Measurements from ENCODE around the gene MPP1. TPM values are rescaled to one million over a fixed set of nuclear protein-coding genes. Genes with fewer than 3 reads are reported as not detected.
A peak's percentile ranks its signal among the peaks of the same experiment; 100 is the strongest.

The MPP1 gene
- total and polyA plus RNA-seq, 9 of the 15 experiments (the other 6 are each of a cell fraction or from before 2014, with no cell fraction given) = 227 to 395 (median 283) TPM

- TF ChIP-seq PTTG1 (tag; IDR thresholded peaks at IDR 0.05; ENCODE audit: low read depth) = peak; percentile 16; the same call in 1 of the 2 replicates
- TF ChIP-seq NFIC (IDR thresholded peaks at IDR 0.05) = peak; percentile 44; the same call in 1 of the 2 replicates
- peak; percentile 36; the same call in 1 of the 2 replicates for TF ChIP-seq BRD4 (IDR thresholded peaks at IDR 0.05)
- no peak for TF ChIP-seq ATF1 (CRISPR knock-in tag; IDR thresholded peaks at IDR 0.05)
- peak; percentile 52; the same call in 1 of the 2 replicates for TF ChIP-seq ATF1 (tag; IDR thresholded peaks at IDR 0.05)
- TF ChIP-seq TAL1 (IDR thresholded peaks at IDR 0.05) = no peak
- TF ChIP-seq SUPT5H (IDR thresholded peaks at IDR 0.05) = peak; percentile 40; the same call in 1 of the 2 replicates
- 0 out of 2 replicates have a peak, but pooled peaks have one; percentile 16 for TF ChIP-seq ARID2 (IDR thresholded peaks at IDR 0.05)
- TF ChIP-seq NFRKB (IDR thresholded peaks at IDR 0.05; ENCODE audit: low read depth) = peak; percentile 65; the same call in 1 of the 2 replicates
- no peak for TF ChIP-seq CREB1 (IDR thresholded peaks at IDR 0.05)
- peak; percentile 14; the same call in 1 of the 2 replicates for TF ChIP-seq CREB1 (CRISPR knock-in tag; IDR thresholded peaks at IDR 0.05)
- 0 out of 2 replicates have a peak, but pooled peaks have one; percentile 66 for TF ChIP-seq KAT7 (CRISPR knock-in tag; IDR thresholded peaks at IDR 0.05; ENCODE audit: borderline replicate concordance)
- peak in 1 of 2 experiments; percentile 3; a peak in 1 of 4 replicates for TF ChIP-seq RCOR1 (IDR thresholded peaks at IDR 0.05; ENCODE audit: borderline replicate concordance in 1 of 2, low read depth in 2 of 2, low read length in 2 of 2)
- TF ChIP-seq SPI1 (IDR thresholded peaks at IDR 0.05; ENCODE audit: borderline replicate concordance, low read depth, low read length) = peak; percentile 68; the same call in 1 of the 2 replicates
- TF ChIP-seq SMAD4 (CRISPR knock-in tag; conservative IDR thresholded peaks at IDR 0.05) = 0 out of 2 replicates have a peak, but pooled peaks have one; percentile 22
- TF ChIP-seq ZNF584 (CRISPR knock-in tag; IDR thresholded peaks at IDR 0.05; ENCODE audit: low read depth) = peak; percentile 44; the same call in 1 of the 2 replicates
- 0 out of 2 replicates have a peak, but pooled peaks have one; percentile 43 for TF ChIP-seq ELF1 (tag; IDR thresholded peaks at IDR 0.05)
- TF ChIP-seq ZNF589 (CRISPR knock-in tag; IDR thresholded peaks at IDR 0.05; ENCODE audit: low read depth) = peak; percentile 66; the same call in 1 of the 2 replicates
- TF ChIP-seq ZNF592 (IDR thresholded peaks at IDR 0.05) = peak; percentile 51
- TF ChIP-seq PRPF4 (IDR thresholded peaks at IDR 0.05; ENCODE audit: insufficient read depth, low read depth, low read length, poor library complexity, severe bottlenecking) = no peak
- no peak for TF ChIP-seq CHAMP1 (IDR thresholded peaks at IDR 0.05)
- no peak for TF ChIP-seq ZFPM2 (CRISPR knock-in tag; IDR thresholded peaks at IDR 0.05)
- TF ChIP-seq KLF13 (tag; IDR thresholded peaks at IDR 0.05; ENCODE audit: borderline replicate concordance, low read depth) = peak; percentile 74; the same call in 1 of the 2 replicates
Observed at GRCh38 chrX:154799556-154800348, 5.5 kb downstream of the MPP1 start (continued).
